Caco-2 (cell line): ENCODE data around the gene SRP19. TPM values are rescaled to one million over a fixed set of nuclear protein-coding genes. Genes with fewer than 3 reads are reported as not detected.

Experiments
- BruUV-seq: library from RNA; stranded (reverse); fragments of 400-500 nt; replicated peaks from 2 replicates; lab custom pipeline; 2021; lab: Mats Ljungman, UMichigan
- CTCF ChIA-PET: fragments of 300-600 bp; sonication (Branson Sonifier 250); formaldehyde crosslinking; loops from one replicate; lab custom pipeline; 2022; ENCODE audit warnings: antibody characterized with exemption; lab: Charles Lee
- POLR2A ChIA-PET: fragments of 300-600 bp; sonication (Branson Sonifier 250); formaldehyde crosslinking; loops from one replicate; lab custom pipeline; 2022; ENCODE audit warnings: antibody characterized with exemption; lab: Charles Lee
- DNase-seq, 2 experiments: peaks; one replicate each; pipeline versions ENCODE4 v3.0.0 to v3.0.0-alpha.2; 2020 to 2022
- H3K27me3 ChIP-seq: replicated peaks from 2 replicates; pipeline ENCODE4 v1.6.0; 2011; ENCODE audit warnings: low read length; ENCODE audit not compliant: control insufficient read depth, insufficient read depth
- H3K36me3 ChIP-seq: 2 replicates; pipeline ENCODE4 v1.5.1; 2011; ENCODE audit warnings: low read length; ENCODE audit not compliant: control insufficient read depth, insufficient read depth
- H3K4me1 ChIP-seq: fragments of 250-450 bp; sonication (Bioruptor Pico); 2 replicates; pipeline ENCODE4 v1.5.1; 2020; ENCODE audit warnings: mild to moderate bottlenecking
- H3K4me3 ChIP-seq: 2 replicates; pipeline ENCODE4 v1.5.1; 2011; ENCODE audit warnings: low read depth, mild to moderate bottlenecking, control low read depth, low read length
- H3K9me3 ChIP-seq: fragments of 250-450 bp; sonication (Bioruptor Pico); 2 replicates; pipeline ENCODE4 v1.5.1; 2020; ENCODE audit warnings: mild to moderate bottlenecking, moderate library complexity
- H3K27ac Mint-ChIP-seq: one replicate; pipeline ENCODE4 v1.8.0; 2022; ENCODE audit warnings: mixed read lengths; ENCODE audit not compliant: unreplicated experiment
- H3K27me3 Mint-ChIP-seq: one replicate; pipeline ENCODE4 v1.8.0; 2022; ENCODE audit warnings: mixed read lengths; ENCODE audit not compliant: insufficient read depth, unreplicated experiment
- H3K36me3 Mint-ChIP-seq: one replicate; pipeline ENCODE4 v1.8.0; 2022; ENCODE audit warnings: mild to moderate bottlenecking, mixed read lengths; ENCODE audit not compliant: insufficient read depth, unreplicated experiment
- H3K4me1 Mint-ChIP-seq: one replicate; pipeline ENCODE4 v1.8.0; 2022; ENCODE audit warnings: low read depth, mixed read lengths; ENCODE audit not compliant: unreplicated experiment
- H3K4me3 Mint-ChIP-seq: one replicate; pipeline ENCODE4 v1.8.0; 2022; ENCODE audit warnings: mild to moderate bottlenecking, moderate library complexity, mixed read lengths; ENCODE audit not compliant: unreplicated experiment
- H3K9me3 Mint-ChIP-seq: one replicate; pipeline ENCODE4 v1.8.0; 2022; ENCODE audit warnings: mixed read lengths; ENCODE audit not compliant: unreplicated experiment
- CTCF ChIP-seq, 2 experiments: fragments of 200-600 bp in 1 of 2; IDR thresholded peaks; 1 replicate in 1 of 2; 2 replicates in 1 of 2; pipeline versions ENCODE4 v1.5.1 to v1.8.0; 2011 to 2022; ENCODE audit warnings: antibody characterized with exemption in 1 of 2, control low read depth in 1 of 2, inconsistent platforms in 1 of 2, low read depth in 1 of 2, low read length in 1 of 2, mild to moderate bottlenecking in 1 of 2, moderate library complexity in 1 of 2; ENCODE audit not compliant: insufficient read depth in 1 of 2, severe bottlenecking in 1 of 2, unreplicated experiment in 1 of 2
- intact Hi-C: fragments of 100-400 bp; cut with micrococcal nuclease; formaldehyde crosslinking; loops from one replicate; pipeline ENCODE4 v1.10.0; 2022; ENCODE audit not compliant: unreplicated experiment
- total RNA-seq: library from RNA; stranded (reverse); gene quantifications from 2 replicates; pipeline ENCODE4 v1.2.3, GENCODE V29; 2022

SRP19 gene
- total RNA-seq, 1 experiment from 2014 or later: 65.1 TPM

GRCh38 chr5:112907166-112907631, 46.1 kb downstream of the SRP19 start:
- Mint-ChIP-seq H3K27me3 (no peaks in the 10 kb centered on the region), H3K27ac (no peak overlapping the region), H3K4me3 (no peak overlapping the region), H3K36me3 (peaks cover 53% of the 10 kb centered on the region), H3K9me3 (no peaks in the 10 kb centered on the region), H3K4me1 (no peaks in the 10 kb centered on the region)
- Histone ChIP-seq H3K4me3 (no peak overlapping the region), H3K4me1 (no peaks in the 10 kb centered on the region), H3K36me3 (no peaks in the 10 kb centered on the region), H3K9me3 (no peaks in the 10 kb centered on the region), H3K27me3 (no peaks in the 10 kb centered on the region)
- no peak for DNase-seq
- intact Hi-C loops: no loop called here
- TF ChIP-seq CTCF (IDR thresholded peaks at IDR 0.05; ENCODE audit: insufficient read depth in 1 of 2, low read depth in 1 of 2, low read length in 1 of 2, severe bottlenecking in 1 of 2, unreplicated experiment in 1 of 2): no peak
- ChIA-PET POLR2A (no interaction called here), CTCF (no interaction called here)
- no TSS peak for BruUV-seq

GRCh38 chr5:112908854-112909253, 47.8 kb downstream of the SRP19 start:
- DNase-seq: no peak
- H3K4me1 ChIP-seq: no peaks in the 10 kb centered on the region
- H3K36me3 ChIP-seq: no peaks in the 10 kb centered on the region
- ChIA-PET POLR2A (no interaction called here), CTCF (interaction anchor here (0.9 kb wide), 1 partner anchor 35 kb away, joined by 3 read pairs; no protein-coding TSS in a partner anchor)
- TF ChIP-seq CTCF (IDR thresholded peaks at IDR 0.05; ENCODE audit: insufficient read depth in 1 of 2, low read depth in 1 of 2, low read length in 1 of 2, severe bottlenecking in 1 of 2, unreplicated experiment in 1 of 2): no peak
- no peaks in the 10 kb centered on the region for H3K9me3 ChIP-seq
- intact Hi-C loops: no loop called here
- Mint-ChIP-seq H3K36me3 (peaks cover 53% of the 10 kb centered on the region), H3K27me3 (no peaks in the 10 kb centered on the region), H3K4me1 (peaks cover 7% of the 10 kb centered on the region), H3K4me3 (no peak overlapping the region), H3K27ac (no peak overlapping the region), H3K9me3 (no peaks in the 10 kb centered on the region)
- BruUV-seq: no TSS peak
- no peak overlapping the region for H3K4me3 ChIP-seq
- H3K27me3 ChIP-seq: no peaks in the 10 kb centered on the region

GRCh38 chr5:112910529-112910928, 49.4 kb downstream of the SRP19 start:
- H3K4me3 Mint-ChIP-seq: no peak overlapping the region
- H3K27me3 Mint-ChIP-seq: no peaks in the 10 kb centered on the region
- Histone ChIP-seq H3K27me3 (no peaks in the 10 kb centered on the region), H3K4me1 (no peaks in the 10 kb centered on the region), H3K36me3 (no peaks in the 10 kb centered on the region; the same call in 1 of the 2 replicates), H3K9me3 (no peaks in the 10 kb centered on the region), H3K4me3 (no peak overlapping the region)
- BruUV-seq: no TSS peak
- intact Hi-C loops: no loop called here
- H3K4me1 Mint-ChIP-seq: peaks cover 7% of the 10 kb centered on the region
- DNase-seq: no peak
- ChIA-PET POLR2A (no interaction called here), CTCF (no interaction called here)
- no peaks in the 10 kb centered on the region for H3K9me3 Mint-ChIP-seq
- TF ChIP-seq CTCF (IDR thresholded peaks at IDR 0.05; ENCODE audit: insufficient read depth in 1 of 2, low read depth in 1 of 2, low read length in 1 of 2, severe bottlenecking in 1 of 2, unreplicated experiment in 1 of 2): no peak
- peaks cover 55% of the 10 kb centered on the region for H3K36me3 Mint-ChIP-seq
- no peak overlapping the region for H3K27ac Mint-ChIP-seq
